ENCODE results near the gene DCDC2C.

GRCh38 chr2:3793249-3793648, 89.9 kb downstream of the DCDC2C start:
- TF ChIP-seq CTCF (conservative IDR thresholded peaks at IDR 0.05 in 1 of 2, IDR thresholded peaks at IDR 0.05 in 1 of 2; ENCODE audit: low read depth in 1 of 2, low read length in 2 of 2) (no peak), EZH2 (IDR thresholded peaks at IDR 0.05; ENCODE audit: low read length, missing control alignments) (no peak)

All from fibroblast of lung (primary cell).